Measurements from ENCODE around the gene MMS19.
A peak's percentile ranks its signal among the peaks of the same experiment; 100 is the strongest.
"Not testable (repeated sequence)": the region's sequence is repeated elsewhere in the genome, so short reads cannot be mapped to it uniquely, and the experiment has no call there.

MMS19 gene

DNA sequence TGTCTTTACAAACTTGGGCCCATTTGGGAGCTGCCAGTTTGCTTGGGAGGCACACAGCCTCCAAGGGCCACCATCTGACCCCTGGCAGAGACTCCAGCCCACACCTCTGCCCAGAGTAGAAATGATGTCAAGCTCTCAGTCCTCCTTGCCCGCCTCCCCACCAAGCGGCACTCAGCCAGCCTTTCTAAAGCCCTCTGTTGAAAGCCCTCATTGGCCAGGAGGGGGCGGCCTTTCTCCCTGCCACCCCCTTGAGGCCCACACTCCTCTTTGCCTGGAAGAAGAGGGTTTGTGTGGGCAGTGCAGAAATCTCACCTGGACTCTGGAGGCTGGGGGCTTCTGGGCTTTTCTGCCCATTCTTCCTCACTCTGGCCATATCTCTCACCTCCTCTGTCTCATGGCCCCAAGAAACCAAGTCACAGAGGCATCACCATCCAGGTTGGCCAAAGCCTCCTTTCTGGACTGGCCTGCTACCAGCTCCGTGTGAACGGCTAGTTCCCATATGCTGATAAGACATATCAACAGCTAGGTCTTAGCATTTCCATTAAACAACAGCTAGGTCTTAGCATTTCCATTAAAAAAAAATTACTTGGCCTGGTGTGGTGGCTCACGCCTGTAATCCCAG lies 36.6 kb upstream of the MMS19 start:
- TF ChIP-seq CTCF (IDR thresholded peaks at IDR 0.05; ENCODE audit: low read depth, low read length): peak; percentile 51
- H3K4me3 ChIP-seq (ENCODE audit: low read depth, low read length): no peak overlapping the region

- no peak overlapping the region for H3K4me3 ChIP-seq (ENCODE audit: low read depth, low read length)
- TF ChIP-seq CTCF (IDR thresholded peaks at IDR 0.05; ENCODE audit: low read depth, low read length): no peak
Observed at GRCh38 chr10:97533888-97534287, 35.7 kb upstream of the MMS19 start.

- no peak overlapping the region for H3K4me3 ChIP-seq (ENCODE audit: low read depth, low read length)
- TF ChIP-seq CTCF (IDR thresholded peaks at IDR 0.05; ENCODE audit: low read depth, low read length): no peak
Observed at GRCh38 chr10:97532935-97533671, 34.9 kb upstream of the MMS19 start.

- H3K4me3 ChIP-seq (ENCODE audit: low read depth, low read length): no peak overlapping the region
- TF ChIP-seq CTCF (IDR thresholded peaks at IDR 0.05; ENCODE audit: low read depth, low read length): no peak
Observed at GRCh38 chr10:97531401-97531986, 33.3 kb upstream of the MMS19 start.

GRCh38 chr10:97529685-97530465 lies 31.7 kb upstream of the MMS19 start:
- no peak overlapping the region for H3K4me3 ChIP-seq (ENCODE audit: low read depth, low read length)
- TF ChIP-seq CTCF (IDR thresholded peaks at IDR 0.05; ENCODE audit: low read depth, low read length): no peak

DNA sequence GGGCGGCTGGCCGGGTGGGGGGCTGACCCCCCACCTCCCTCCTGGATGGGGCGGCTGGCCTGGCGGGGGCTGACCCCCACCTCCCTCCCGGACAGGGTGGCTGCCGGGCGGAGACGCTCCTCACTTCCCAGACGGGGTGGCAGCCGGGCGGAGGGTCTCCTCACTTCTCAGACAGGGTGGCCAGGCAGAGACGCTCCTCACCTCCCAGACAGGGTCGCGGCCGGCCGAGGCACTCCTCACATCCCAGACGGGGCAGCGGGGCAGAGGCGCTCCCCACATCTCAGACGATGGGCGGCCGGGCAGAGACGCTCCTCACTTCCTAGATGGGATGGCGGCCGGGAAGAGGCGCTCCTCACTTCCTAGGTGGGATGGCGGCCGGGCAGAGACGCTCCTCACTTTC lies 30.7 kb upstream of the MMS19 start:
- not testable (repeated sequence) for H3K4me3 ChIP-seq (ENCODE audit: low read depth, low read length)

DNA sequence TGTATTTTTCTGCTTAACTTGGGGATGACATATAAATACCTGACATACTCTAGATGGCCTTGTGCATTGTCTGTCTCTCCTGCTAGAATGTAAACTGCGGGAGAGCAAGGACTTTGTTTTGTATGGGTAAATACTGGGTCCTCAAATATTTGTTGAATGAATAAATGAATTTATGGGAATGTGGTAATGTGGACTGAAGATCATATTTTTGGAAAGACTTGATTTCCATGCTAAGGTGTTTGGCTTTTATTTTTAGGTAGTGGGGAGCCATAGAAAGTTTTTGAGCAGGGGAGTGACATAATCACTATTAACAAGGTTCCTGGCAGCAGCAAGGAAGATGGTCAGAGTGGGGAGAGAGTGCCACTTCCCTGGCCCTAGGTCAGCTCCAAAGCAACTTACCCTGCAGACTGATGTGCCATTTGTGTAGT lies 27.5 kb upstream of the MMS19 start:
- H3K4me3 ChIP-seq (ENCODE audit: low read depth, low read length): no peak overlapping the region
- no peak for TF ChIP-seq CTCF (IDR thresholded peaks at IDR 0.05; ENCODE audit: low read depth, low read length)

Data from WI38 (cell line).